HL-60 (cell line): ENCODE results near the gene SORCS2.

Source experiments
- DNase-seq, 2 experiments: peaks; one replicate each; pipeline ENCODE4 v3.0.0-alpha.2; 2010 to 2020; ENCODE audit warnings: low read depth in 1 of 2, low spot score in 1 of 2
- H3K27ac ChIP-seq: fragments of 250-450 bp; sonication (Bioruptor Pico); replicated peaks from 2 replicates; pipeline ENCODE4 v1.5.1; 2020; ENCODE audit warnings: mild to moderate bottlenecking, moderate library complexity
- H3K27me3 ChIP-seq: fragments of 250-450 bp; sonication (Bioruptor Pico); 2 replicates; pipeline ENCODE4 v1.5.1; 2021; ENCODE audit warnings: mild to moderate bottlenecking, moderate library complexity; ENCODE audit not compliant: insufficient read depth, poor library complexity, severe bottlenecking
- H3K4me3 ChIP-seq: replicated peaks from 2 replicates; pipeline ENCODE4 v1.5.1; 2011; ENCODE audit warnings: mild to moderate bottlenecking, control low read depth, low read length; ENCODE audit not compliant: insufficient read depth
- GABPA ChIP-seq: IDR thresholded peaks from 2 replicates; pipeline ENCODE4 v1.6.1; 2012; ENCODE audit warnings: low read depth
- POLR2AphosphoS5 ChIP-seq: IDR thresholded peaks from 2 replicates; pipeline ENCODE4 v1.6.1; 2012; ENCODE audit warnings: low read depth
- SPI1 ChIP-seq: IDR thresholded peaks from 2 replicates; pipeline ENCODE4 v1.6.1; 2012; ENCODE audit warnings: low read depth, mild to moderate bottlenecking, borderline replicate concordance
- TF ChIP-seq, protein P1 (sequence below): IDR thresholded peaks from 2 replicates; pipeline ENCODE4 v1.6.1; 2012; ENCODE audit warnings: low read depth; ENCODE audit not compliant: insufficient replicate concordance
- TF ChIP-seq, protein P2 (sequence below): IDR thresholded peaks from one replicate; pipeline ENCODE4 v1.5.1; 2011; ENCODE audit warnings: low read length, control low read depth, inconsistent platforms; ENCODE audit not compliant: insufficient read depth

Gene SORCS2

GRCh38 chr4:7777017-7777710, 584.8 kb downstream of the SORCS2 start:
- H3K27me3 ChIP-seq: peaks cover 3% of the 10 kb centered on the region
- no peak overlapping the region for H3K4me3 ChIP-seq
- no peak overlapping the region for H3K27ac ChIP-seq
- DNase-seq: no peak
- TF ChIP-seq SPI1: no peak
- no peak for TF ChIP-seq GABPA
- TF ChIP-seq, protein P1, sequence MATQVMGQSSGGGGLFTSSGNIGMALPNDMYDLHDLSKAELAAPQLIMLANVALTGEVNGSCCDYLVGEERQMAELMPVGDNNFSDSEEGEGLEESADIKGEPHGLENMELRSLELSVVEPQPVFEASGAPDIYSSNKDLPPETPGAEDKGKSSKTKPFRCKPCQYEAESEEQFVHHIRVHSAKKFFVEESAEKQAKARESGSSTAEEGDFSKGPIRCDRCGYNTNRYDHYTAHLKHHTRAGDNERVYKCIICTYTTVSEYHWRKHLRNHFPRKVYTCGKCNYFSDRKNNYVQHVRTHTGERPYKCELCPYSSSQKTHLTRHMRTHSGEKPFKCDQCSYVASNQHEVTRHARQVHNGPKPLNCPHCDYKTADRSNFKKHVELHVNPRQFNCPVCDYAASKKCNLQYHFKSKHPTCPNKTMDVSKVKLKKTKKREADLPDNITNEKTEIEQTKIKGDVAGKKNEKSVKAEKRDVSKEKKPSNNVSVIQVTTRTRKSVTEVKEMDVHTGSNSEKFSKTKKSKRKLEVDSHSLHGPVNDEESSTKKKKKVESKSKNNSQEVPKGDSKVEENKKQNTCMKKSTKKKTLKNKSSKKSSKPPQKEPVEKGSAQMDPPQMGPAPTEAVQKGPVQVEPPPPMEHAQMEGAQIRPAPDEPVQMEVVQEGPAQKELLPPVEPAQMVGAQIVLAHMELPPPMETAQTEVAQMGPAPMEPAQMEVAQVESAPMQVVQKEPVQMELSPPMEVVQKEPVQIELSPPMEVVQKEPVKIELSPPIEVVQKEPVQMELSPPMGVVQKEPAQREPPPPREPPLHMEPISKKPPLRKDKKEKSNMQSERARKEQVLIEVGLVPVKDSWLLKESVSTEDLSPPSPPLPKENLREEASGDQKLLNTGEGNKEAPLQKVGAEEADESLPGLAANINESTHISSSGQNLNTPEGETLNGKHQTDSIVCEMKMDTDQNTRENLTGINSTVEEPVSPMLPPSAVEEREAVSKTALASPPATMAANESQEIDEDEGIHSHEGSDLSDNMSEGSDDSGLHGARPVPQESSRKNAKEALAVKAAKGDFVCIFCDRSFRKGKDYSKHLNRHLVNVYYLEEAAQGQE: no peak
- TF ChIP-seq, protein P2, sequence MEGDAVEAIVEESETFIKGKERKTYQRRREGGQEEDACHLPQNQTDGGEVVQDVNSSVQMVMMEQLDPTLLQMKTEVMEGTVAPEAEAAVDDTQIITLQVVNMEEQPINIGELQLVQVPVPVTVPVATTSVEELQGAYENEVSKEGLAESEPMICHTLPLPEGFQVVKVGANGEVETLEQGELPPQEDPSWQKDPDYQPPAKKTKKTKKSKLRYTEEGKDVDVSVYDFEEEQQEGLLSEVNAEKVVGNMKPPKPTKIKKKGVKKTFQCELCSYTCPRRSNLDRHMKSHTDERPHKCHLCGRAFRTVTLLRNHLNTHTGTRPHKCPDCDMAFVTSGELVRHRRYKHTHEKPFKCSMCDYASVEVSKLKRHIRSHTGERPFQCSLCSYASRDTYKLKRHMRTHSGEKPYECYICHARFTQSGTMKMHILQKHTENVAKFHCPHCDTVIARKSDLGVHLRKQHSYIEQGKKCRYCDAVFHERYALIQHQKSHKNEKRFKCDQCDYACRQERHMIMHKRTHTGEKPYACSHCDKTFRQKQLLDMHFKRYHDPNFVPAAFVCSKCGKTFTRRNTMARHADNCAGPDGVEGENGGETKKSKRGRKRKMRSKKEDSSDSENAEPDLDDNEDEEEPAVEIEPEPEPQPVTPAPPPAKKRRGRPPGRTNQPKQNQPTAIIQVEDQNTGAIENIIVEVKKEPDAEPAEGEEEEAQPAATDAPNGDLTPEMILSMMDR: no peak
- TF ChIP-seq POLR2AphosphoS5: no peak

GRCh38 chr4:7777871-7778509, 585.7 kb downstream of the SORCS2 start:
- H3K4me3 ChIP-seq: no peak overlapping the region
- no peak overlapping the region for H3K27ac ChIP-seq
- TF ChIP-seq, protein P1: no peak
- TF ChIP-seq GABPA: no peak
- no peak for TF ChIP-seq SPI1
- TF ChIP-seq, protein P2: no peak
- TF ChIP-seq POLR2AphosphoS5: no peak
- peaks cover 3% of the 10 kb centered on the region for H3K27me3 ChIP-seq
- no peak for DNase-seq

GRCh38 chr4:7778510-7779431, 586.4 kb downstream of the SORCS2 start:
- H3K27ac ChIP-seq: no peak overlapping the region
- H3K4me3 ChIP-seq: no peak overlapping the region
- TF ChIP-seq GABPA (no peak), SPI1 (no peak), POLR2AphosphoS5 (no peak)
- TF ChIP-seq, protein P1: no peak
- TF ChIP-seq, protein P2: no peak
- no peak for DNase-seq
- H3K27me3 ChIP-seq: peaks cover 3% of the 10 kb centered on the region
